HepG2 (cell line): Measurements from ENCODE around the gene IL17F. TPM values are rescaled to one million over a fixed set of nuclear protein-coding genes. Genes with fewer than 3 reads are reported as not detected.

Experiments used
- ATAC-seq: fragments of 200-7000 bp; cut with Tn5 transposase; 3 replicates; pipeline ENCODE4 v1.9.1; 2020; ENCODE audit warnings: mild to moderate bottlenecking, moderate library complexity
- BruUV-seq: library from RNA; stranded (reverse); fragments of 400-500 nt; replicated peaks from 2 replicates; lab custom pipeline; 2021; lab: Mats Ljungman, UMichigan
- CTCF ChIA-PET: fragments of 300-600 bp; formaldehyde crosslinking; extraction: SDS; loops from one replicate; lab custom pipeline; 2021; ENCODE audit warnings: low total read pairs, inconsistent platforms, low intra/inter-chr PET ratio; lab: Yijun Ruan, JAX
- POLR2A ChIA-PET: fragments of 350-600 bp; sonication (Branson Sonifier 250); formaldehyde crosslinking; loops from one replicate; lab custom pipeline; 2020; ENCODE audit warnings: antibody characterized with exemption, inconsistent platforms; lab: Yijun Ruan, JAX
- DNase-seq: peaks from one replicate; pipeline ENCODE4 v3.0.0-alpha.2; 2015; ENCODE audit warnings: low spot score
- FAIRE-seq: peaks from 3 replicates; lab custom pipeline; 2011; peaks lifted over from hg19 to GRCh38; lab: Jason Lieb, UNC
- H2AFZ ChIP-seq: one replicate; pipeline ENCODE4 v1.6.1; 2011; ENCODE audit warnings: low read length, inconsistent platforms
- H3K27ac ChIP-seq: fragments of 300-600 bp; 3 replicates; pipeline ENCODE4 v1.8.0; 2011; ENCODE audit warnings: mixed run types, mild to moderate bottlenecking, mixed read lengths, low read length, inconsistent platforms; ENCODE audit not compliant: insufficient read depth; ENCODE audit errors: extremely low read length
- H3K27me3 ChIP-seq, 2 experiments: fragments of 200-600 bp in 1 of 2; 2 replicates in 1 of 2; 3 replicates in 1 of 2; pipeline versions ENCODE4 v1.6.0 to v1.8.0; 2011; ENCODE audit warnings: low read length in 2 of 2, mild to moderate bottlenecking in 2 of 2, moderate library complexity in 2 of 2, inconsistent platforms in 1 of 2; ENCODE audit not compliant: insufficient read depth in 2 of 2, control insufficient read depth in 1 of 2
- H3K36me3 ChIP-seq, 2 experiments: fragments of 200-600 bp in 1 of 2; replicated peaks in 1 of 2; 2 replicates in 1 of 2; 3 replicates in 1 of 2; pipeline versions ENCODE4 v1.5.1 to v1.8.0; 2011; ENCODE audit warnings: low read length in 2 of 2, inconsistent platforms in 1 of 2; ENCODE audit not compliant: insufficient read depth in 2 of 2, control insufficient read depth in 1 of 2
- H3K4me1 ChIP-seq: 2 replicates; pipeline ENCODE4 v1.5.1; 2012; ENCODE audit warnings: low read length, inconsistent platforms; ENCODE audit not compliant: insufficient read depth
- H3K4me2 ChIP-seq: 2 replicates; pipeline ENCODE4 v1.6.0; 2011; ENCODE audit warnings: low read depth, low read length, inconsistent platforms
- H3K4me3 ChIP-seq, 3 experiments: fragments of 200-600 bp in 1 of 3; sonication (generic), shearing (Covaris generic) in 1 of 3; replicated peaks in 1 of 3; 2 replicates each; pipeline ENCODE4 v1.5.1; 2011 to 2016; ENCODE audit warnings: low read length in 3 of 3, inconsistent platforms in 2 of 3, low read depth in 2 of 3, mild to moderate bottlenecking in 2 of 3, control low read depth in 1 of 3, mixed read lengths in 1 of 3; ENCODE audit not compliant: insufficient read depth in 1 of 3
- H3K79me2 ChIP-seq: one replicate; pipeline ENCODE4 v1.6.1; 2011; ENCODE audit warnings: low read length, inconsistent platforms; ENCODE audit not compliant: insufficient read depth
- H3K9ac ChIP-seq: 2 replicates; pipeline ENCODE4 v1.6.0; 2011; ENCODE audit warnings: mild to moderate bottlenecking, low read depth, low read length, inconsistent platforms; ENCODE audit not compliant: insufficient read depth
- H3K9me3 ChIP-seq: 2 replicates; pipeline ENCODE4 v1.5.1; 2012; ENCODE audit warnings: mild to moderate bottlenecking, low read length
- H4K20me1 ChIP-seq: 2 replicates; pipeline ENCODE4 v1.6.0; 2011; ENCODE audit warnings: inconsistent platforms, mild to moderate bottlenecking, low read length, moderate library complexity; ENCODE audit not compliant: insufficient read depth
- ADNP ChIP-seq: sonication (generic); formaldehyde crosslinking; IDR thresholded peaks from 2 replicates; pipeline ENCODE4 v1.4.0; 2020; ENCODE audit warnings: missing genetic modification reagents
- CEBPB ChIP-seq: IDR thresholded peaks from 2 replicates; pipeline ENCODE4 v1.6.1; 2011; ENCODE audit warnings: low read depth, low read length, improper control_type of control experiment, borderline replicate concordance
- FOXC1 ChIP-seq: sonication (generic); formaldehyde crosslinking; IDR thresholded peaks from 2 replicates; pipeline ENCODE4 v1.8.0; 2022; ENCODE audit warnings: mild to moderate bottlenecking, missing genetic modification reagents, borderline replicate concordance
- MTA3 ChIP-seq: sonication (generic); formaldehyde crosslinking; IDR thresholded peaks from 2 replicates; pipeline ENCODE4 v1.4.0; 2020; ENCODE audit warnings: missing genetic modification reagents
- NFE2L1 ChIP-seq: sonication (generic); formaldehyde crosslinking; IDR thresholded peaks from 2 replicates; pipeline ENCODE4 v1.4.0; 2020; ENCODE audit warnings: missing genetic modification reagents, mild to moderate bottlenecking, borderline replicate concordance
- SIX4 ChIP-seq: sonication (generic); formaldehyde crosslinking; IDR thresholded peaks from 2 replicates; pipeline ENCODE4 v1.4.0; 2020; ENCODE audit warnings: missing genetic modification reagents
- TARDBP ChIP-seq: sonication (generic); formaldehyde crosslinking; IDR thresholded peaks from 2 replicates; pipeline ENCODE4 v1.8.0; 2022; ENCODE audit warnings: mild to moderate bottlenecking, missing genetic modification reagents
- TEAD3 ChIP-seq: optimal IDR thresholded peaks from 2 replicates; pipeline ENCODE3; 2016; ENCODE audit warnings: borderline replicate concordance
- TRIM22 ChIP-seq: fragments of 450-650 bp; IDR thresholded peaks from 2 replicates; pipeline ENCODE4 v1.6.1; 2017
- ZNF205 ChIP-seq: IDR thresholded peaks from 2 replicates; pipeline ENCODE4 v1.6.1; 2018; ENCODE audit warnings: missing biosample characterization, missing genetic modification reagents
- ZNF207 ChIP-seq: fragments of 450-650 bp; IDR thresholded peaks from 2 replicates; pipeline ENCODE4 v1.6.1; 2016; ENCODE audit warnings: antibody characterized with exemption, borderline replicate concordance
- ZNF431 ChIP-seq: sonication (generic); formaldehyde crosslinking; IDR thresholded peaks from 2 replicates; pipeline ENCODE4 v1.9.0; 2022; ENCODE audit warnings: missing genetic modification reagents, low read depth, mild to moderate bottlenecking, borderline replicate concordance
- WGBS: methylation state at CpG from one replicate; pipeline ENCODE4 v1.1.6; 2017; ENCODE audit warnings: low lambda C conversion rate; 5-methylcytosine and 5-hydroxymethylcytosine counted together
- in situ Hi-C: cut with HindIII; loops from 2 replicates; pipeline ENCODE4 v1.10.0; 2017; ENCODE audit warnings: low pct_unique_long_range_greater_than_20kb; ENCODE audit not compliant: extremely low pct_ligation_motif_present
- intact Hi-C: fragments of 100-400 bp; cut with micrococcal nuclease; formaldehyde crosslinking; loops from one replicate; pipeline ENCODE4 v1.10.0; 2022; ENCODE audit not compliant: unreplicated experiment
- polyA plus RNA-seq, 8 experiments: library from polyadenylated mRNA; depleted of rRNA in 3 of 8; stranded (reverse) in 7 of 8; unstranded in 1 of 8; fragments of >200 nt; fragmentation: Illumina TruSeq in 4 of 8; extraction: Trizol in 4 of 8; gene quantifications; 2 replicates each; pipeline versions ENCODE4 v1.2.1 to v1.2.3, GENCODE V29; 2011 to 2016; ENCODE audit warnings: low read depth in 4 of 8, missing spikeins in 1 of 8, mixed read lengths in 1 of 8; ENCODE audit not compliant: insufficient read depth in 1 of 8
- total RNA-seq, 5 experiments: library from RNA; depleted of rRNA; stranded (reverse); fragments of >200 nt; fragmentation: Illumina TruSeq; extraction: Trizol; gene quantifications; 2 replicates each; pipeline ENCODE4 v1.2.3, GENCODE V29; 2016; ENCODE audit warnings: low read depth in 1 of 5
- TF ChIP-seq, protein P1 (sequence below): sonication (generic); formaldehyde crosslinking; IDR thresholded peaks from 2 replicates; pipeline ENCODE4 v1.5.0; 2020; ENCODE audit warnings: missing genetic modification reagents
- TF ChIP-seq, protein P2 (sequence below): IDR thresholded peaks from 2 replicates; pipeline ENCODE4 v1.6.1; 2016; ENCODE audit warnings: low read depth, missing genetic modification reagents, missing compliant biosample characterization
- TF ChIP-seq, protein P3 (sequence below): sonication (generic); formaldehyde crosslinking; IDR thresholded peaks from 2 replicates; pipeline ENCODE4 v1.5.1; 2020; ENCODE audit warnings: missing genetic modification reagents, mild to moderate bottlenecking, borderline replicate concordance

IL17F gene
- total and polyA plus RNA-seq, 2 of the 13 experiments (the other 11 are each of a cell fraction or from before 2014, with no cell fraction given): not detected

DNA sequence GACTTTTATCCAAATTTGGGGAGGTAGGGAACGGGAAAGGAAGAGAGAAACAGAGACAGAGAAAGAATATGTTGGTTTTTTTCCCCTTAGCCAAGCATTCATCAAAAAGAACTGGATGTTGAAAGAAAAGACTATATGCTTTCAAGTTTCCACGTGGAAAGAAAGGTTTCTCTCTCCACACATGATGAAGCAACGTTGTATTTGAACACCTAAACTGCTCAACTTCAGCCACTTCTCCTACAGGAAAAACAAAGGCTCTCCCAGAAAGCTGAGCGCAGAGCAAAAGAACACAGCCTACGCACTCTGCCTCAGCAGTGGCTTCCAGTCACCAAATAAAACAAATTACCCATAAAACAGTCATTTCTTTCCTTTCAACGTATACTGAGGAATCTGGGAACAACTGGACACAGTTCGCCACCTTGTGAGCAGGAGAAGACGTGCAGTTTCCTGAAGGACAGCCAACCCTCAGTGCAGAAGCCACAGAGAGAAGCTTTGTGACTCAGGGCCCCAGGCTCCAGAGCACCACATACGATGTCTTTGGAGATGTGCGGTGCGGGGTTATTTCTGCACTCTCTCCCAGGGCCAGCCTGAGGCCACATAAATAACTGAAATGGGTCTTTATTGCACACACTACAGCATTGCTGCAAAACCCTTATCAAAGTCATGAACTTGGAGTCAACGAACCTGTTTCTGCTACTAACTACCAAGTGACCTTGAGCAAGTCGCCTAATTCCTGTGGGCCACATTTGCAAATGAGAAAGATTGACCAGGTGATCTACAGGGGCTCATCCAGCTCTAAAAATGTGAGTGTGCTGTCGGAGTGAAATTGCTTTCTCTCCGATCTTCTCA, 10.1 kb downstream of the IL17F start:
- H3K79me2 ChIP-seq: no peaks in the 10 kb centered on the region
- H3K4me3 ChIP-seq: no peak overlapping the region; a peak in 1 of 6 replicates
- peak overlapping the region; percentile 47 for H2AFZ ChIP-seq
- ChIA-PET POLR2A (no interaction called here), CTCF (interaction anchor here (1.8 to 3.1 kb wide), 2 partner anchors 30 to 71 kb away, joined by 4 to 17 read pairs; no protein-coding TSS in a partner anchor)
- H3K9ac ChIP-seq: no peak overlapping the region
- no peaks in the 10 kb centered on the region for H3K9me3 ChIP-seq
- H3K27me3 ChIP-seq: peaks cover 0 to 27% of the 10 kb centered on the region in 2 experiments; a peak in 2 of 5 replicates
- peak; percentile 68 for DNase-seq
- peak; percentile 99 for ATAC-seq
- peak overlapping the region; percentile 42 for H3K4me2 ChIP-seq
- H3K36me3 ChIP-seq: no peaks in the 10 kb centered on the region
- peaks cover 10% of the 10 kb centered on the region for H3K4me1 ChIP-seq
- H4K20me1 ChIP-seq: no peaks in the 10 kb centered on the region
- peak; percentile 93 for FAIRE-seq
- intact Hi-C loops (loop anchor here (1.0 kb wide), 2 partner anchors 29 to 71 kb away; no protein-coding TSS in a partner anchor), in situ Hi-C loops (loop anchor here (10.0 kb wide), 1 partner anchor 69 kb away; no protein-coding TSS in a partner anchor)
- H3K27ac ChIP-seq: no peak overlapping the region
- BruUV-seq: no TSS peak
- 10% methylated on average over 15 of the region's 15 CpGs for WGBS
- TF ChIP-seq ZNF205 (no peak), ZNF431 (CRISPR knock-in tag) (no peak), SIX4 (no peak), TARDBP (CRISPR knock-in tag) (no peak), TRIM22 (no peak), MTA3 (CRISPR knock-in tag) (no peak), ADNP (CRISPR knock-in tag) (no peak), CEBPB (0 out of 2 replicates have a peak, but pooled peaks have one; percentile 57), ZNF207 (no peak), TEAD3 (CRISPR knock-in tag) (peak; percentile 16), FOXC1 (CRISPR knock-in tag) (peak; percentile 47; the same call in 1 of the 2 replicates), NFE2L1 (CRISPR knock-in tag) (no peak)
- TF ChIP-seq, protein P1, sequence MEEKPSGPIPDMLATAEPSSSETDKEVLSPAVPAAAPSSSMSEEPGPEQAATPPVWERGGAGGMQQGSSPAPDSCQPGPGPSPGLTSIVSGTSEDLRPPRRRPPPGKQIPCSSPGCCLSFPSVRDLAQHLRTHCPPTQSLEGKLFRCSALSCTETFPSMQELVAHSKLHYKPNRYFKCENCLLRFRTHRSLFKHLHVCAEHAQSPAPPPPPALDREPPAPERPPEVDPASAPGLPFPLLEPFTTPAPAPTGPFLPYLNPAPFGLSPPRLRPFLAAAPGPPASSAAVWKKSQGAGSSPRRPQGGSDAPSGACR (CRISPR knock-in tag): no peak
- TF ChIP-seq, protein P2, sequence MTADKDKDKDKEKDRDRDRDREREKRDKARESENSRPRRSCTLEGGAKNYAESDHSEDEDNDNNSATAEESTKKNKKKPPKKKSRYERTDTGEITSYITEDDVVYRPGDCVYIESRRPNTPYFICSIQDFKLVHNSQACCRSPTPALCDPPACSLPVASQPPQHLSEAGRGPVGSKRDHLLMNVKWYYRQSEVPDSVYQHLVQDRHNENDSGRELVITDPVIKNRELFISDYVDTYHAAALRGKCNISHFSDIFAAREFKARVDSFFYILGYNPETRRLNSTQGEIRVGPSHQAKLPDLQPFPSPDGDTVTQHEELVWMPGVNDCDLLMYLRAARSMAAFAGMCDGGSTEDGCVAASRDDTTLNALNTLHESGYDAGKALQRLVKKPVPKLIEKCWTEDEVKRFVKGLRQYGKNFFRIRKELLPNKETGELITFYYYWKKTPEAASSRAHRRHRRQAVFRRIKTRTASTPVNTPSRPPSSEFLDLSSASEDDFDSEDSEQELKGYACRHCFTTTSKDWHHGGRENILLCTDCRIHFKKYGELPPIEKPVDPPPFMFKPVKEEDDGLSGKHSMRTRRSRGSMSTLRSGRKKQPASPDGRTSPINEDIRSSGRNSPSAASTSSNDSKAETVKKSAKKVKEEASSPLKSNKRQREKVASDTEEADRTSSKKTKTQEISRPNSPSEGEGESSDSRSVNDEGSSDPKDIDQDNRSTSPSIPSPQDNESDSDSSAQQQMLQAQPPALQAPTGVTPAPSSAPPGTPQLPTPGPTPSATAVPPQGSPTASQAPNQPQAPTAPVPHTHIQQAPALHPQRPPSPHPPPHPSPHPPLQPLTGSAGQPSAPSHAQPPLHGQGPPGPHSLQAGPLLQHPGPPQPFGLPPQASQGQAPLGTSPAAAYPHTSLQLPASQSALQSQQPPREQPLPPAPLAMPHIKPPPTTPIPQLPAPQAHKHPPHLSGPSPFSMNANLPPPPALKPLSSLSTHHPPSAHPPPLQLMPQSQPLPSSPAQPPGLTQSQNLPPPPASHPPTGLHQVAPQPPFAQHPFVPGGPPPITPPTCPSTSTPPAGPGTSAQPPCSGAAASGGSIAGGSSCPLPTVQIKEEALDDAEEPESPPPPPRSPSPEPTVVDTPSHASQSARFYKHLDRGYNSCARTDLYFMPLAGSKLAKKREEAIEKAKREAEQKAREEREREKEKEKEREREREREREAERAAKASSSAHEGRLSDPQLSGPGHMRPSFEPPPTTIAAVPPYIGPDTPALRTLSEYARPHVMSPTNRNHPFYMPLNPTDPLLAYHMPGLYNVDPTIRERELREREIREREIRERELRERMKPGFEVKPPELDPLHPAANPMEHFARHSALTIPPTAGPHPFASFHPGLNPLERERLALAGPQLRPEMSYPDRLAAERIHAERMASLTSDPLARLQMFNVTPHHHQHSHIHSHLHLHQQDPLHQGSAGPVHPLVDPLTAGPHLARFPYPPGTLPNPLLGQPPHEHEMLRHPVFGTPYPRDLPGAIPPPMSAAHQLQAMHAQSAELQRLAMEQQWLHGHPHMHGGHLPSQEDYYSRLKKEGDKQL (CRISPR knock-in tag): no peak
- TF ChIP-seq, protein P3, sequence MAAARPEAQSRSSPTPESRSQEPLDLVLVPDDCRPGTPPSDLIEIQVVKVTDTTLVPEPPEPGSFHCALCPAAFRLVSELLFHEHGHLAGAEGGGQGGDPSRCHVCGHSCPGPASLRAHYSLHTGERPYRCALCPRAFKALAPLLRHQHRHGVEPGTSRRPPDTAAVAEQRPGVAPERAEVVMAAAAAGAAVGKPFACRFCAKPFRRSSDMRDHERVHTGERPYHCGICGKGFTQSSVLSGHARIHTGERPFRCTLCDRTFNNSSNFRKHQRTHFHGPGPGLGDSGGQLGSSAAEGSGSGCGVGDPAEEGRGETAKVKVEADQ (CRISPR knock-in tag): no peak
